HG02623 (cell line): Measurements from ENCODE around the gene TOM1.

Source experiments
- ATAC-seq: cut with Tn5 transposase; IDR thresholded peaks from one replicate; pipeline ENCODE4 v1.9.1; 2021; ENCODE audit warnings: moderate library complexity; ENCODE audit not compliant: unreplicated experiment

The TOM1 gene

DNA sequence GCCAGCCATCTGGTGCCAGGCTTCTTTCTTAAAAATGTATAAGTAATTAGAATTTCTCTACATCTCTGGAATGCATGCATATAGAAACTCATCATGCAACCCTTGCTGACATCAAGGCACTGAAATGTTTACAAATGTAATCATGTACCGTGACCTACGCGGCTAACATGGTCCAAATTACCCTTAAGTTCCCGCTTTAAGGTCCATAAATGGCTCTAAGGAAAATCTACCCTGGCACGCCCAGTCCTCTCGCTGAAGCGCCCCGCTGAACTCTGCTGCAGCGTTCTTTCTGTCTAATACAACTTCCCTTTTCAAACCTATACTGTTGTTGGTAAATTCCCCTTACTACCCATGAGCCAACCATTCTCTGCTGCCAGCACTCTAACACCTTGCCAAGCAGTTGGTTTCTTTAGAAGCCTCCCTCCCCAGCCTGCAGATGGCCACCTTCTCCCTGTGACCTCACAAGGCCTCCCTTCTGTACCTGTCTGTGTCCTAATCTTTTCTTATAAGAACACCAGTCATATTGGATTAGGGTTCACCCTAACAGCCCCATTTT lies 67.7 kb downstream of the TOM1 start:
- no peak for ATAC-seq

DNA sequence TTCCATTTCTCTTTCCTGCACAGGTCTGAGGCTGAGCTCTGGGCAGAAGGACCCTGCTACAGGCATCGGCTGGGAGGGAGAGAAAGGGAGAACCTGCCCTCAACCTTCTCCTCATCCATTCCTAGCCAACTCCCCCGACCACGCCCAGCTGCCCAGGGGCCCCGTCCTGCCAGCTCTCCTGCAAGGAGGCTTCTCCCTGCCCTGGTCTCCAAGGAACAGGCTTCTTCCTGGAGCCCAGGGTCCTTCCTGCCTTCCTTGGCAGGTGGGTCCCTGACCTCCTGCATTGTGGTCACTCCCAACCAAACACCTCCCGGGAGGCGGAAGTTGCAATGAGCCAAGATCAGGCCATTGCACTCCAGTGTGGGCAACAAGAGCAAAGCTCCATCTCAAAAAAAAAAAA lies 68.7 kb downstream of the TOM1 start:
- no peak for ATAC-seq

DNA sequence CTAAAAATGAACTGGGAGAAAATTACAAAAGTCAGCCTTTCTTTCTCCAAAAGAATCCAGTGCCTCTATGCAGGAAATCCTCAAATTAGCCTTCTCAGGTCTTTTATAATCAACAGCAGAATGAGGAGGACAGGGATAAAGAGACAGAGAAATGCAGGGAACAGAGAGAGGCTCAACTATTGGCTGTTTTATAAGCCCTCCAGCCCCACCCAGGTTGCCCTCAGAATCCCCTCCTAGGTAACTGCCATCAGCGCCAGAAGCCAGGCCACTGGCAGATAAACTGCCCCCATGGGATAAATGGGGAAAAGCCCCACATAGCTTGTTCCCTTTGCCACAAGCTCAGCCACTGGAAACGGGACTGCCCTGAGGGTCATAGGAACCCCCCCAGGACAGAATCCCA lies 70.3 kb downstream of the TOM1 start:
- ATAC-seq = no peak

- ATAC-seq = no peak
These were observed 74.1 kb downstream of the TOM1 start for GRCh38 chr22:35373781-35374180.

DNA sequence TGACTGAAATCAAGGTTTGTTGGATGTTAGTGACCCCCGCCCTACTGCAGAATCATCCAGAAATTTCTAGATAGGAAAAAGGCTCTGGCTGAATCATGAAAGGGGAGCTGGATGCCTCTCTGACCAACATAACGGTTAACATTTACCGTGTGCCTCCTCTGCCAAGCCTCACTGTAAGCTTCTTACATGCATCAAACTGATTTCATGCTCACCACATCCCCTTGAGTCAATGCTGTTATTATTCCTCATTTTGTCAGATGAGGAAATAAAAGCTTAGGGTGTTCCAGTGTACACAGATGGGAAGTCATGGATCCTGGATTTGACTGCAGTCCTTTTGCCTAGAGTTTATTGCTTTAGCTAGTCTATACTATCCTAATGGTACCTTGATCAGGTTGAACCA lies 75.3 kb downstream of the TOM1 start:
- ATAC-seq = no peak

GRCh38 chr22:35375526-35375925 lies 75.8 kb downstream of the TOM1 start:
- no peak for ATAC-seq

DNA sequence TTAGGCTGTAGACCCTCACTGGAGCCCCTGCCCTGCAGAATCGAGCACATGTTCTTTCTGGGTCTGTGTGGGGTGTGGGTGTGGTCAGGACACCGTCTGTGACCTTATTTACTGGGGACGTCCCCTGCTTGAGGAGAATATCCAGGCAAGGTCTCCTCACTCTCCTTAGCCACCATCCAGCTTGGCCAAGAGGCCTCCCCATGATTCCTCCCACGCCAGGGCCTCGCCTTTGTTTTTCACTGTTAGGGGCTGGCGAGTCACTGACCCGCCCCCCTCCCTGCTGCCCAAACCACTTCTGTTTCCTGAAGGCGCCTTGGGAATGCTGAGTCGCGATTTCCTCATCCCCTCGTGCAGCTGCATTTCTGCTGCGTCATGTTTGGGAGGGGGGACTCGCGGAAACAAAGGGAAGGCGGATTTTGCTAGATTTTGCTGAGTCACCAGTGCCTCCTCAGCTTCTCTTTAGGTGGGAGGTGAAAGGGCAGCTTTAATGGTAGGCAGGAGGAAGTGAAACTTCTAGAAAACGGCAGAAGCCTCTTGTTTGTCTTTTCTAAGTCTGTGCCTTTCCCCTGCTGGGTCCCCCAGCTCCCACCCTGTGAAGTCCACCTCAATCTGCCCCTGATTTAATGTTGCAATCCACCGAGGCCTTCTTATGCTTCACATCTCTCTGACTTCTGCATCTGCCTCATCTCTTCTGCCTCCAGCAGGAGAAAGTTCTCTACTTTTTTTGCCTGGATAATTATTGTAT lies 77.2 kb downstream of the TOM1 start:
- ATAC-seq = peak; percentile 49

- ATAC-seq = no peak
These were observed 78.0 kb downstream of the TOM1 start for GRCh38 chr22:35377735-35378134.

GRCh38 chr22:35378621-35379020 lies 78.9 kb downstream of the TOM1 start:
- no peak for ATAC-seq

DNA sequence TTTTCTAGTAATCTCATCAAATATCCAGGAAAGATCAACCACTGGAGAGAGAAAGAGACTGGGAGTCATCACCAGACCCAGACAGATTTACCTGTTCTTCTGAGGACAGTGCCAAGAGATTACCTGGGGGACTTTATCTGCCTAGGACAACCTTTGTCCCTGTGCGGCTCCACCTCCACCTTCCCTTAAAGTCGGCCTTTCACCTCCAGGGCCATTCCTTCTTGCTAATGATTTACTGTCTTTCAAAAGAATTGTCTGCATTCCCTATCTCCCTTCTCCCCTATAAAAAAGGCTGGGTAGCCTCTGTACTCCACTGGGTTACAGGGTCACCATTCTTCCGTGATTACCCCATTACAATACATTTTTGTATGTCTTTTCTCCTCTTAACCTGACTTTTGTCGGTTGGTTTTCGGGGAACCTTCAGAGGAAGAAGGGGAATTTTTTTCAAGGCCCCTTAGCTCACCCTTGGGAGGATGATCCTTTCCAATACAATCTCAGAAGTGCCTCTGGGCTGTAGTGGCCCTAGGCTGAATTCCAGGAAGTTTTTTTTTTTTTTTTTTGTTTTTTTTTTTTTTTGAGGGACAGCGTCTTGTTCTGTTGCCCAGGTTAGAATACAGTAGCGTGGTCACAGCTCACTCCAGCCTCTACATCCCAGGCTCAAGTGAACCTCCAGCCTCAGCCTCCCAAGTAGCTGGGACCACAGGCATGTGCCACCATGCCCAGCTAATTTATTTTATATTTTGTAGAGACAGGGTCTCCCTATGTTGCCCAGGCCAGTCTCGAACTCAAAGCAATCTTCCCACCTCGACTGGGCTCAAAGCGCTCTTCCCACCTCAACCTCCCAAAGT lies 79.7 kb downstream of the TOM1 start:
- no peak for ATAC-seq

DNA sequence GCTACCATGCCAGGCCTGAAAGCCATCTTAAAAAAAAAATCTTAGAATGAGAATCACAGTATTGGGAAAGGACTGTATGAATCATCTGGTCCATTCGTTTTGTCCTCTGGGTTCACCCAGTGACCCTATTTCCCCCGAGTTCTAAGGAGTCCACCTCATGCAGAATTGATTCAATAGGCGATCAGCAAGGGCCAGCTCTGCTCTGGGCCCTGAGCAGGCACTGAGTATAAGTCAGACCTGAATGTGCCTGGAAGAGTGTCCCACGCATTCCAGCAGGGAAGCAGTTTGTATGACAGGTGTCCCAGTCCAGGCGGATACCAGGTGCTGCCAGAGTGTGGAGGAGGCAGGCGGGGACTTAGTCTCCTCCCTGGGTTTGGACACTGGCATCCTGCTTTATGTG lies 80.3 kb downstream of the TOM1 start:
- ATAC-seq = no peak

DNA sequence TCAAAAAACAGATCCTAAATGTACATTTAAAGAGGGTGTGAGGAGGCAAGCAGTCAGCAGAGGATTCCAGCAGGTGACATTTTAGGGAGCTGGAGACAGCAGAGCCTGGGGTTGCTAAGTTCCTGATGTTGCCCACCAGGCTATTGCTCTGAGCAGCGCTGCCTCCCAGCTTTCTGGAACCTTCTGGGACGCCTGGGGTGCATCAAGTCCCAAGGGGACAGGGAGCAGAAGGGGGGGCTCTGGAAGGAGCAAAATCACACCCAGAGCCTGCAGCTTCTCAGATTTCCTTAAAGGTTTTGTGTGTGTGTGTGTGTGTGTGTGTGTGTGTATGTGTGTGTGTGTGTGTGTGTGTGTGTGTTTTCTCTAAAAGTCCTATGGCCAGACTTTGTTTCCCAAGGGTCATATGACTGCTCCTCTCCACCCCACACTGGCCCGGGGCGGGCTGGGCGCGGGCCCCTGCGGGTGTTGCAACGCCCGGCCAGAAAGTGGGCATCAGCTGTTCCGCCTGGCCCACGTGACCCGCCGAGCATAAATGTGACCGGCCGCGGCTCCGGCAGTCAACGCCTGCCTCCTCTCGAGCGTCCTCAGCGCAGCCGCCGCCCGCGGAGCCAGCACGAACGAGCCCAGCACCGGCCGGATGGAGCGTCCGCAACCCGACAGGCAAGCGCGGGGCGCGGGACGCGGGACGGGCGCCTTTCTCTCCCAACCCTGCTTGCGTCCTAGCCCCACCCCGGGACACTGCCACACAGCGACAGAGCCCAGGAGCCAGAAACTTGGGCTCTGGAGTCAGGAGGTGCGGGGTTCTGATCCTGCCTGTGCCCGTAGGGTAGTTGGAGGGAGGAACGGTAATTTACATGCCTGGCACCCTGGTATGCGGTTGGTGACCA lies 81.1 kb downstream of the TOM1 start, which contains the start of gene HMOX1:
TSS of gene HMOX1 (plus strand) at position 560 of the 887 bp plus-strand sequence. CDS start at position 638, 78 bp downstream.
- ATAC-seq = no peak

- ATAC-seq = no peak
These were observed 81.8 kb downstream of the TOM1 start for GRCh38 chr22:35381424-35382009.

DNA sequence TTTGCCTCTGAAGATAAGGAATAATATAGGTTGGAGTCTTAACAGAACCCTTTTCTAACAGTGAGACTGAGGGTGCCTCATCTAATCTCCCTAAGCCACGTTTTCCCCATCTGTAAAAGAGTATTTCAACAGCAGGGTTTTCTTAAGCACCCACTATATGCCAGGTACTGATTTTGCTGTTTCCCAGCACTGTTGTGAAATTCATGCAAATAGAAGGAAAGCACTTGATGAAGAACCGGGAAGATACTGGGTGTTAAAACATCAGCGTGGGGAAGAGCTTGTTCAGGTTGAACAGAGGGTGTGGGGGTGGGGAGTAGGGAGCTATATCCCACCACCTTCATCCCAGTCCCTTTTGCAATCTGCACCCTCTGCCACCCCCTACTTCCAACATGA lies 84.0 kb downstream of the TOM1 start:
- ATAC-seq = no peak

DNA sequence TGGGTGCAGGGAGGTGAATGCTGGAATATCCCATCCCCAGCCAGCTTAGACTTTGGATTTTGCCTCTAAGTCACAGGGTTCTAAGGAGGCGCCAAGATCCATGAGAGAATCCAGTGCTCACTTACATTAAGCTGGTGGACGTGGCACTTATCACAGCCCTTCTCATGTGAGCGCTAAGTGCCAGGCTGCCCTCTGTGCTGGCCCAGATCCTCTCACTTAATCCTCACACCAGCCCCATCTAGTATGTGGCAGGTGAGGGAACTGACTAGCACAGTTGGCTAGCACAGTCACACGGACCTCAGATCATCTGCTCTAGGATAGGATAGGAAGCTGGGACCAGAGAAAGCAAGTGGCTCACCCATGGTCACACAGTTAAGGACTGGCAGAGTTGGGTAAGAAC lies 84.8 kb downstream of the TOM1 start:
- ATAC-seq = no peak

DNA sequence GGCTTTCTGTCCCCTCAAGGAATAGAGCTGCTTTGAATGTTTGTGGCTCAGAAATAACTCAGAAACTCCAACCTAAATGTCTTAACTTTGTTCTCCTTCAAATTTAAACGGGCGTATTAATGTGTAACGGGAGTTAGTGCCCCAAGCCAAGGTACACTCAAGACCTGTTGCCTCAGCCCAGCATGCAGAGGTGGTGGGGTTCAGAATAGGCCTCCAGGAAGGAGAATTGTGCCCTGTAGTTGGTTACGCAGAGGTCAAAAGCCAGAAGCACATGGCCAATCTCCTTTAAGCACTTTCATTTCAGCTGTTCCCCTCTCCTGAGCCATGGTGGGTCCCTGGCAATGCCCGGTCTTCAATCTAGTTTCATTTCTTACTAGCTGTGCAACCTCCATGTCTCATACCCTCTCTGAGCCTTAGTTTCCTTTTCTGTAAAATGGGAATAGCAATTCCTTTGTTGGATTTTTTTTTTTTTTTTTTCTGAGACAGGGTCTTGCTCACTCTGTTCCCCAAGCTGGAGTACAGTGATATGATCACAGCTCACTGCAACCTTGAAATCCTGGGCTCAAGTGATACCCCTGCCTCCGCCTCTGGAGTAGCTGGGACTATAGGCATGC lies 85.4 kb downstream of the TOM1 start:
- ATAC-seq = no peak

GRCh38 chr22:35386670-35387288 lies 87.1 kb downstream of the TOM1 start:
- no peak for ATAC-seq

DNA sequence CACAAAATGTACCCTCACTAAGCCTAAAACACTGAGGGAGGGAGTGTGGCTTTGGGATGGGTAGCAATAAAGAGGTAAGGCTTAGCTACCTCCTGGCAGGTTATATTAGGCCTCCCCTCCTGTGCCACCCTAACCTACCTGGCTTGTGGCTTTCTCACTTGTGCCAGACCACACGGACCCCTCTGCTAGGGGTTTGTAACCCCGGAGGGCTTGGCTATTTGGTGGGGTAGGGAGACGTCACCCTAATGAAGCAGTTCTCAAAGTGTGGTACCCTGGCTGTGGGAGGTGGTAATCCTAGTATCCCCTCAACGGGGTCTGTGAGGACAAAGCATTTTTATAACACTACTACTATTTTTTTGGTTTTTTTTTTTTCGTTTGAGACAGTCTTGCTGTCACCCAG lies 91.2 kb downstream of the TOM1 start:
- no peak for ATAC-seq

DNA sequence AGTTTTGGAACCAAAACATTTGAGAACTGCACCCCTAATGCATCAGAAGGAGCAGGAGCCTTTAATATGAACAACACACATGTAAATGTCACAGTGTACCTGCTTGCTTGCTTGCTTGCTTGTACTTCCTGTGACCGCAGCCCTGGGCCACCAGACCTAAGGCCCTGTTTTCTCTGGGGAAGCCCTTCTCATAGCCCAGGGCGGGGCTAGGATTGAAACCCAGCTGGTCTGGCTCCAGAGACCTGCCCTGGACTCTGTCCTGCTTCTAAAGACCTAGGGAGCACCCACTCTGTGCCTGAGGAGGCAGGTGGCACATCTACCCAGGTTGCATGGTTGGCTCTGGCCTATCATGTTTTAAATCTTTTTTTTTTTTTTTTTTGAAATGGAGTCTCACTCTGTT lies 92.7 kb downstream of the TOM1 start:
- no peak for ATAC-seq
